ENCODE results near the gene MYO18B.

MYO18B gene

GRCh38 chr22:26027341-26027740 is 285.4 kb downstream of the MYO18B start:
- ATAC-seq = no peak
- no peak for TF ChIP-seq ESRRG (CRISPR knock-in tag; IDR thresholded peaks at IDR 0.05)
- no peak for TF ChIP-seq CSDC2 (CRISPR knock-in tag; IDR thresholded peaks at IDR 0.05)
- no peak for TF ChIP-seq SNAI2 (CRISPR knock-in tag; IDR thresholded peaks at IDR 0.05)
- no peak for TF ChIP-seq POU6F1 (CRISPR knock-in tag; IDR thresholded peaks at IDR 0.05; ENCODE audit: borderline replicate concordance, low read depth)
- TF ChIP-seq CREB5 (CRISPR knock-in tag; IDR thresholded peaks at IDR 0.05; ENCODE audit: low read depth) = no peak
- TF ChIP-seq RARB (CRISPR knock-in tag; IDR thresholded peaks at IDR 0.05) = no peak
- no peak for TF ChIP-seq GLIS3 (CRISPR knock-in tag; IDR thresholded peaks at IDR 0.05)
- no peak for TF ChIP-seq TCF4 (CRISPR knock-in tag; IDR thresholded peaks at IDR 0.05; ENCODE audit: borderline replicate concordance)
- TF ChIP-seq TSHZ2 (CRISPR knock-in tag; IDR thresholded peaks at IDR 0.05) = no peak
- TF ChIP-seq ZNF8 (CRISPR knock-in tag; IDR thresholded peaks at IDR 0.05) = no peak
- TF ChIP-seq ZC3H10 (CRISPR knock-in tag; IDR thresholded peaks at IDR 0.05) = no peak

- ATAC-seq = no peak
- TF ChIP-seq OSR1 (CRISPR knock-in tag; IDR thresholded peaks at IDR 0.05) = no peak
- TF ChIP-seq BACH2 (CRISPR knock-in tag; IDR thresholded peaks at IDR 0.05; ENCODE audit: borderline replicate concordance) = no peak
- no peak for TF ChIP-seq TSHZ2 (CRISPR knock-in tag; IDR thresholded peaks at IDR 0.05)
- no peak for TF ChIP-seq ZNF70 (CRISPR knock-in tag; IDR thresholded peaks at IDR 0.05)
- TF ChIP-seq CSRNP3 (CRISPR knock-in tag; IDR thresholded peaks at IDR 0.05) = no peak
- no peak for TF ChIP-seq ZFP30 (CRISPR knock-in tag; IDR thresholded peaks at IDR 0.05)
- no peak for TF ChIP-seq CSDC2 (CRISPR knock-in tag; IDR thresholded peaks at IDR 0.05)
- TF ChIP-seq ESRRG (CRISPR knock-in tag; IDR thresholded peaks at IDR 0.05) = no peak
- TF ChIP-seq ISL1 (CRISPR knock-in tag; IDR thresholded peaks at IDR 0.05) = no peak
- no peak for TF ChIP-seq PPARA (CRISPR knock-in tag; IDR thresholded peaks at IDR 0.05; ENCODE audit: borderline replicate concordance)
- TF ChIP-seq RARB (CRISPR knock-in tag; IDR thresholded peaks at IDR 0.05) = no peak
- no peak for TF ChIP-seq ZFP3 (CRISPR knock-in tag; IDR thresholded peaks at IDR 0.05)
- TF ChIP-seq ZNF8 (CRISPR knock-in tag; IDR thresholded peaks at IDR 0.05) = no peak
- no peak for TF ChIP-seq POU6F1 (CRISPR knock-in tag; IDR thresholded peaks at IDR 0.05; ENCODE audit: borderline replicate concordance, low read depth)
These were observed 289.7 kb downstream of the MYO18B start for GRCh38 chr22:26031641-26032040.
